WTC11 (cell line): ENCODE measurements around the gene ASB2. TPM values are rescaled to one million over a fixed set of nuclear protein-coding genes. Genes with fewer than 3 reads are reported as not detected.

Experiments used
- ATAC-seq: fragments of 200-7000 bp; cut with Tn5 transposase; 2 replicates; pipeline ENCODE4 v1.10.0; 2021; ENCODE audit warnings: mild to moderate bottlenecking, moderate library complexity
- CTCF ChIA-PET: fragments of 300-600 bp; sonication (Branson Sonifier 250); formaldehyde crosslinking; loops from one replicate; lab custom pipeline; 2021; ENCODE audit warnings: antibody characterized with exemption; lab: Charles Lee
- POLR2A ChIA-PET: fragments of 350-600 bp; sonication (Branson Sonifier 250); formaldehyde crosslinking; loops from one replicate; lab custom pipeline; 2021; ENCODE audit warnings: antibody characterized with exemption; lab: Charles Lee
- DNase-seq: peaks from one replicate; pipeline ENCODE4 v3.0.0; 2021; ENCODE audit warnings: low spot score
- H3K27ac Mint-ChIP-seq: 2 replicates; pipeline ENCODE4 v1.8.0; 2021; ENCODE audit warnings: mixed read lengths
- H3K27me3 Mint-ChIP-seq: 2 replicates; pipeline ENCODE4 v1.8.0; 2021; ENCODE audit warnings: low read depth, mild to moderate bottlenecking, moderate library complexity, mixed read lengths
- H3K36me3 Mint-ChIP-seq: 2 replicates; pipeline ENCODE4 v1.8.0; 2021; ENCODE audit warnings: mixed read lengths
- H3K4me1 Mint-ChIP-seq: 2 replicates; pipeline ENCODE4 v1.8.0; 2022; ENCODE audit warnings: mixed read lengths
- H3K4me3 Mint-ChIP-seq: 2 replicates; pipeline ENCODE4 v1.8.0; 2021; ENCODE audit warnings: mild to moderate bottlenecking, moderate library complexity, mixed read lengths
- H3K9me3 Mint-ChIP-seq: 2 replicates; pipeline ENCODE4 v1.8.0; 2021; ENCODE audit warnings: mixed read lengths
- AFF4 ChIP-seq: sonication (generic); formaldehyde crosslinking; IDR thresholded peaks from 2 replicates; pipeline ENCODE4 v1.8.1; 2023; ENCODE audit warnings: mild to moderate bottlenecking, missing genetic modification reagents, borderline replicate concordance
- E2F5 ChIP-seq: sonication (generic); formaldehyde crosslinking; IDR thresholded peaks from 2 replicates; pipeline ENCODE4 v1.8.1; 2022; ENCODE audit warnings: mild to moderate bottlenecking, moderate library complexity, missing genetic modification reagents
- ELF4 ChIP-seq: sonication (generic); formaldehyde crosslinking; IDR thresholded peaks from 2 replicates; pipeline ENCODE4 v1.8.1; 2022; ENCODE audit warnings: low read depth, mild to moderate bottlenecking, moderate library complexity, missing genetic modification reagents
- ETV6 ChIP-seq: sonication (generic); formaldehyde crosslinking; IDR thresholded peaks from 2 replicates; pipeline ENCODE4 v1.8.1; 2022; ENCODE audit warnings: mild to moderate bottlenecking, missing genetic modification reagents
- FOXP1 ChIP-seq: sonication (generic); formaldehyde crosslinking; IDR thresholded peaks from 2 replicates; pipeline ENCODE4 v1.8.0; 2022; ENCODE audit warnings: missing genetic modification reagents, mild to moderate bottlenecking, moderate library complexity, borderline replicate concordance
- HMGXB4 ChIP-seq: sonication (generic); formaldehyde crosslinking; IDR thresholded peaks from 2 replicates; pipeline ENCODE4 v1.8.1; 2023; ENCODE audit warnings: mild to moderate bottlenecking, moderate library complexity, missing genetic modification reagents
- MLX ChIP-seq: sonication (generic); formaldehyde crosslinking; IDR thresholded peaks from 2 replicates; pipeline ENCODE4 v1.8.1; 2023; ENCODE audit warnings: mild to moderate bottlenecking, missing genetic modification reagents, moderate library complexity
- PREB ChIP-seq: sonication (generic); formaldehyde crosslinking; IDR thresholded peaks from 2 replicates; pipeline ENCODE4 v1.8.1; 2022; ENCODE audit warnings: mild to moderate bottlenecking, missing genetic modification reagents, moderate library complexity, borderline replicate concordance
- RELA ChIP-seq: sonication (generic); formaldehyde crosslinking; IDR thresholded peaks from 2 replicates; pipeline ENCODE4 v1.8.1; 2022; ENCODE audit warnings: missing genetic modification reagents, mild to moderate bottlenecking, borderline replicate concordance
- ZMAT4 ChIP-seq: fragments of 250-450 bp; sonication (Bioruptor Pico); IDR thresholded peaks from 2 replicates; pipeline ENCODE4 v1.9.0; 2021; ENCODE audit warnings: mild to moderate bottlenecking
- ZNF138 ChIP-seq: sonication (generic); formaldehyde crosslinking; conservative IDR thresholded peaks from 2 replicates; pipeline ENCODE4 v1.8.1; 2022; ENCODE audit warnings: mild to moderate bottlenecking, moderate library complexity, missing genetic modification reagents
- ZNF232 ChIP-seq: sonication (generic); formaldehyde crosslinking; IDR thresholded peaks from 2 replicates; pipeline ENCODE4 v1.8.0; 2022; ENCODE audit warnings: mild to moderate bottlenecking, missing genetic modification reagents
- ZNF317 ChIP-seq: sonication (generic); formaldehyde crosslinking; IDR thresholded peaks from 2 replicates; pipeline ENCODE4 v1.8.1; 2023; ENCODE audit warnings: low read depth, mild to moderate bottlenecking, moderate library complexity, missing genetic modification reagents, borderline replicate concordance
- ZSCAN18 ChIP-seq: fragments of 250-450 bp; sonication (Bioruptor Pico); IDR thresholded peaks from 2 replicates; pipeline ENCODE4 v2.1.2; 2022; ENCODE audit warnings: mild to moderate bottlenecking, moderate library complexity
- total RNA-seq: library from RNA; stranded (reverse); gene quantifications from 3 replicates; pipeline ENCODE4 v1.2.3, GENCODE V29; 2021

Gene ASB2
- total RNA-seq, 1 experiment from 2014 or later: 0.37 TPM

- TF ChIP-seq ZSCAN18 (CRISPR knock-in tag) (no peak), PREB (CRISPR knock-in tag) (no peak), ZNF232 (no peak), E2F5 (CRISPR knock-in tag) (no peak), ZNF317 (no peak)
- TF ChIP-seq, all 79 proteins: peak for 0
These were observed 2.8 kb downstream of the ASB2 start (continued) for GRCh38 chr14:93973607-93974006.

- Mint-ChIP-seq H3K36me3 (no peaks in the 10 kb centered on the region), H3K4me3 (no peak overlapping the region), H3K9me3 (no peaks in the 10 kb centered on the region), H3K27ac (no peak overlapping the region), H3K4me1 (peaks cover 8% of the 10 kb centered on the region), H3K27me3 (no peaks in the 10 kb centered on the region)
- ChIA-PET POLR2A (no interaction called here), CTCF (interaction anchor here (0.7 to 1.2 kb wide), 3 partner anchors 33 to 66 kb away, joined by 3 to 7 read pairs (median 6); no protein-coding TSS in a partner anchor)
- ATAC-seq: no peak
- TF ChIP-seq ZNF317 (no peak), FOXP1 (CRISPR knock-in tag) (no peak), RELA (CRISPR knock-in tag) (no peak), ETV6 (CRISPR knock-in tag) (no peak), ZNF138 (CRISPR knock-in tag) (no peak), ELF4 (no peak), ZMAT4 (CRISPR knock-in tag) (no peak), AFF4 (no peak), HMGXB4 (no peak), MLX (CRISPR knock-in tag) (no peak)
- DNase-seq: no peak
These were observed 3.7 kb downstream of the ASB2 start for GRCh38 chr14:93972618-93973205.
